AG10803 (cell line): Measurements from ENCODE around the gene RNF157.

Experiments used
- DNase-seq: peaks from one replicate; pipeline ENCODE4 v3.0.0; 2010; ENCODE audit warnings: low read depth
- H3K4me3 ChIP-seq: 2 replicates; pipeline ENCODE4 v1.5.1; 2011; ENCODE audit warnings: mild to moderate bottlenecking, low read length, control low read depth
- TF ChIP-seq, protein P1 (sequence below): conservative IDR thresholded peaks from 2 replicates; pipeline ENCODE4 v1.5.1; 2011; ENCODE audit warnings: mild to moderate bottlenecking, low read length, control low read depth, inconsistent platforms

RNF157 gene

DNA sequence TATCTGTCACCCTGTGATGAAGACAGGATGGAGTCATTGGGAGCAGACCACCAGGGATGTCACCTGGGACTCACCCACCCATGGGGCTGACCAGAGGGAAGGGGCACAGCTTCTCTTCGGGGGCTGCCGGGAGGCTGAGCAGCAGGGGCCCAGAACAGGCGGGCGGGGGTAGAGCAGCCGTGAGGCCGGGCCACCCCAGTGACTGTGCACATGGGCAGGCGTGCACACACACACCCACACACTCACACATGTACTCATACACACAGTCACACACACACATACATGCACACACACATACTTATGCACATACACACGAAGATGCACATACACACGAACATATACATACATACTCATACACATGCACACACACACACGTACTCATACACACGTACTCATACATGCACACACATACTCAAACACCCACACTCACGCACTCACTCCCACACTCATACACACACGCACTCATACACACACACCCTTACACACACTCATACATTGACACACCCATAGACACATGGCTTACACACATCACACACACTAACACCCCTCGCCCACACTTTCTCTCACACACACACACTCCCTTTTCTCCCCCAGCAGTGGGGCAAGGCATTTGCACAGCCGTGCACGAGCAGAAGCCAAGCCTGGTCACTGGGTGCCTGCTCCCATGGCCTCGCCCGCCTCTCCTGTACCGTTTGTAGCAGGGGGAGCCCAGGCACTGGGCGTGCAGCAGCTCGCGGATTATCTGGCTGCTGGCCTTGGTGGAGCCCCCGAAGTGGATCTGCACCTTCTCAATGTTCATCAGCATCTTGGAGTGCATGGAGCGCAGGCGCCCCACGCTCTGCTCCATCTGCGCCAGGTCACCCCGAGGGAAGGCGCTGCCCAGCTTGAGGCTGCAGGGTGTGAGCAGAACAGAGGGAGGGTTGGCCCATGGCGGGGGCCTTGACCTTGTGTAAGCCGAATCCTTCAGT is 37.3 kb upstream of the RNF157 start:
- TF ChIP-seq, protein P1, sequence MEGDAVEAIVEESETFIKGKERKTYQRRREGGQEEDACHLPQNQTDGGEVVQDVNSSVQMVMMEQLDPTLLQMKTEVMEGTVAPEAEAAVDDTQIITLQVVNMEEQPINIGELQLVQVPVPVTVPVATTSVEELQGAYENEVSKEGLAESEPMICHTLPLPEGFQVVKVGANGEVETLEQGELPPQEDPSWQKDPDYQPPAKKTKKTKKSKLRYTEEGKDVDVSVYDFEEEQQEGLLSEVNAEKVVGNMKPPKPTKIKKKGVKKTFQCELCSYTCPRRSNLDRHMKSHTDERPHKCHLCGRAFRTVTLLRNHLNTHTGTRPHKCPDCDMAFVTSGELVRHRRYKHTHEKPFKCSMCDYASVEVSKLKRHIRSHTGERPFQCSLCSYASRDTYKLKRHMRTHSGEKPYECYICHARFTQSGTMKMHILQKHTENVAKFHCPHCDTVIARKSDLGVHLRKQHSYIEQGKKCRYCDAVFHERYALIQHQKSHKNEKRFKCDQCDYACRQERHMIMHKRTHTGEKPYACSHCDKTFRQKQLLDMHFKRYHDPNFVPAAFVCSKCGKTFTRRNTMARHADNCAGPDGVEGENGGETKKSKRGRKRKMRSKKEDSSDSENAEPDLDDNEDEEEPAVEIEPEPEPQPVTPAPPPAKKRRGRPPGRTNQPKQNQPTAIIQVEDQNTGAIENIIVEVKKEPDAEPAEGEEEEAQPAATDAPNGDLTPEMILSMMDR, result no peak
- DNase-seq, result no peak
- H3K4me3 ChIP-seq, result no peak overlapping the region

DNA sequence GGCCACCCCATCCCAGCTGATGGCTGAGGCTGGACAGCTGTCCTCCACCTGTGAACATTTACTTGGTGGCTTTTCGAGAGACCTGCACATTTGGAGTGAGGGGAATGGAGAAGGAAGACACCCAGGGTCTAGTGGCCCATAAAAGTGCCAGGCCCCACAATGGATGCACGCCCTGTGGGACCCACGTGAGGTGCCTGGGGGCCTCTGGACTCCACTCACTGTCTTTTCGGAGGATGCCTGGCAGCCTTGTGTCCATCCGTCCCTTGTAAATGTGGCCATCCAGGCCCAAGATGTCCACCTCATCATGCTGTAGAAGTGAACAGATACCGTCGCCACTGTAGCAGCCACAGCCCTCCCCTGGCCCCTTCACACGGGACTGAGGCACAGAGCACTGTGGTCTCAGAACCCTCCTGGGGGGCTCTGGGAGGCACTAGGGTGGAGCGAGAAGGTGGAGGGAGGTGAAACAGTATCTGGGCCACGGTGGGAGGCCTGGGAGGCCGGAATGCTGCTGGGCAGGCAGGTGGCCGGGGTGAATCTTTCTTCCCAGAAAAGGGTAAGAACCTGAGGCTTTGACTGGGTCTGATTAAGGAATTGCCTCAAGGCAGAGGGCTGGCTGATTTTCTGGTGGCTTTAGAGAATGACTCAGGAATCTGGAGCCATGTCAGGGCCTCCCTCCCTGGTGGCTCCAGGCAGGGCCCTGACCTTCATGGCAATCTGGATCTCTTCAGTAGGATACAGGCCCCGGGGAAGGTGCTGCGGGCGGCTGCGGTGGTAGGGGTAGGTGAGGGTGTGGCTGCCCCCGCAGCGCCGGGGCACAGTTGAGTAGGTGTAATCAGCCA is 36.4 kb upstream of the RNF157 start:
- DNase-seq, result peak; percentile 66
- TF ChIP-seq, protein P1, result no peak
- no peak overlapping the region for H3K4me3 ChIP-seq

DNA sequence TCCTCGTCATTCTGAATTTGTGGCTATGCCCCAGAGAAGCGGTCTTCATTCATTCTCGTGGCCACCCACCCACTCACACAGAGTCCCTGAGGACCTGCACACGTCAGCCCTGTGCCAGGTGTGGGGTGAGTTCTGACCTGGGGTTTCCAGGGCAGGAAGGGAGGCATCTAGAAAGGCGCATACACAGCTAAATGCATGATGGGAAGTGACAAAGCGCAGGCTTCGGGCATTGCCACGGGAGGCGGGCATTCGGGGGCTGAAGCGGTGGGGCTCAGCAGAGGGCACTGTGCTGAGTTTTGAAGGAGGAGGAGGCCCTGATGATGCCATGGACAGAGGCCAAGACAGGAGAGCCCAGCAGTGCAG is 35.8 kb upstream of the RNF157 start:
- H3K4me3 ChIP-seq, result no peak overlapping the region
- TF ChIP-seq, protein P1, result no peak
- DNase-seq, result no peak

DNA sequence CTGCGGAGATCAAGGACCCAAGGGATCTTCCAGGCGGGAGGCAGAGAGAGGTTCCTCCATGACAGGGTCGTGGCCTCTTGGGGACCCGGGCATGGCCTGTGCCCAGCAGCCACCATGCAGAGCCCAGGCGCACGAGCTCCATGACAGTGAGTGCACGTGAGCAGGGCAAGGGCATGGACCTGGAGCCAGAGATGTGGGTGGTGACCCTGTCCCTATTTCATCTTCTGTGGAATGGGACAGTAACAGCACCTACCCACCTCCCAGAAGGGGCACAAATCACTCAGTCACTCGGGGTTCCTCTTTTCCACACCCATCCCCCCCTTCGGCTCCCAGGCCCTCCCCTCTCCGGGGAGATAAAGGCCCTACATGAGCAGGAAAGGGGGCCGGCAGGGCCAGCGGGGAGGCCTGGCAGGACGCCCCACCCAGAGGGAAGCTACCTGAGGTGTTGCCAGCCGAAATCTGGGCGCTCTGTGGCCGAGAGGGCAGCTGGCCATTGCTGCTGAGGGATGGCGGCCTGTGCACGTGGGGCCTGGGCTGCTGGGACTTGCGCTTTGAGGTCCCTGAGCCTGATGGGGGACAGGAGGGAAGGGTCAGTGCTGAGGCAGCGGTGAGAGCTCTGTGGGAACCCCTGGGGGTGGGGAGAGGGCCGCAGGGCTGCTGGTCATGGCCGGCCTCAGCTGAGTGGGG is 35.2 kb upstream of the RNF157 start:
- no peak overlapping the region for H3K4me3 ChIP-seq
- no peak for DNase-seq
- TF ChIP-seq, protein P1, result no peak

DNA sequence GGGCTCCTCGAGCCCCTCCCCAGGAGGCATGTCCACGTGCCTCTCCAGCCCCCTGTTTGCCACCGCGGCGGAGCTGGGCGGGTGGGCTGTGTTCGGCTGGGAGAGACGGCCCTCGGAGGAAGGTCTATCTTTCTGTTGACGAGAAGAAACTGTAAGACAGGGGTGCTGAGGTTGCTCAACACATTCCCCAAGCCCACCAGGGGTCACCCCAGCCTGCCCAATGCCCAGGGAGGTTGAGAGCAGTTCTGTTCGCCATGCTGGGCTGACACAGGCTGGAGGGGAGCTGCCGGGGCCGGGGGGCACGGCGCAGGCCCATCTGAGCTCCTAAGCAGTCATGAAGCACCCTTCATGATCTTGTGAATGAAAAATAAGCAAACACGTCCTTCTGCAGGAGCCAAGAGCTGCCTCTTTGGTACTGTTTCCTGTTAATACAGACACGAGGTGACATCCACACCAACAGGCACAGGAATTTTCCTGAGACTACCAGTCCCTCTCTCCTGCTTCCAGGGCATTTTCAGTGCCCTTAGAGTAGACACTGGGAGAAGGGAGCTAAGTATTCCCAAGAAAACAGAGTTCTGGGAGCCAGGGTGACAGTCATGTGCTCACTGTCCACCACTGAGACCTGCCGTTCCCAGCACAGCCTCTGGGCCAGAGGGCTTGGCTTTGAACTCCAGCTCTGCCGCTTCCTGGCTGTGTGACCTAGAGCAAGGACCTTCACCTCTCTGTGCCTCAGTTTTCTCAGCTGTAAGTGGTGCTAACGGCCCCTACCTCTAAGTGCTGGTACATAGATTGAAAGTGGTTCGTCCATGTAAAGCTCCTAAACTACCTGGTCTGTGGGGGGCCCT is 34.0 kb upstream of the RNF157 start:
- no peak overlapping the region for H3K4me3 ChIP-seq
- TF ChIP-seq, protein P1, result no peak
- no peak for DNase-seq

DNA sequence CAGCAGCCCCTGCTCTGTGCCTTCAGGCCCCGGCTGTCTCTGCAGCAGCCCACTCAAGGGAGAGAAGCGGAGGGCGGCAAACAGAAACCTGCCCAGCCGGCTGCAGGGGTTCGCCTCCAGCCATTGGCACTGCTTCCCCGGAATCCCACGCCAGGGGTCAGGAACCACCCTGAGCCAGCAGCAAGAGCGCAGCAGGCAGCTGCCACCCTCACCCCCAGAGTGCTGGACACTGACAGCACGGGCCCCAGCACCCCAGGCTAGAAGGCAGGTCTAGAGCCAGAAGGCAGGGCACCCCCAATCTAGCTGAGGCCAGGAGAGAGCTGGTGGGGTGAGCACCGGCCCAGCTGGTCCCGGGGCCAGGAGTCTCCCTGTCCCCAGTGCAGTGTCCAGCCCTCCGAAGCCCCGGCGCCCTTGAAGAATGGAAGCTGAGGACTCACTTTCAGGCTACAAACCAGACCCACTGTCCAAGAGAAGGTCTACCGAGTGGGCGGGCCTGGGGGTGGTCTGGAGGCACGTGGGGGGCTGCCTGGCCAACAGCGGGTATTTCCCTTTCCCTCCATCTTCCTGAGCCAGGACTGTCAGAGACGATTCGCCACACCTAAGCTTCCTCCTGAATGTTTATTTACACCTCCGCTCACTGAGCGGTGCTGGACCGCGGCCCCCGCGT is 33.3 kb upstream of the RNF157 start:
- no peak for DNase-seq
- TF ChIP-seq, protein P1, result no peak
- no peak overlapping the region for H3K4me3 ChIP-seq
